ENCODE measurements around the gene GRM4.

GRCh38 chr6:34132486-34133185 is 13.3 kb downstream of the GRM4 start:
- TF ChIP-seq FOXM1 (IDR thresholded peaks at IDR 0.05; ENCODE audit: borderline replicate concordance, low read depth) (no peak), TAF1 (IDR thresholded peaks at IDR 0.05; ENCODE audit: low read depth) (no peak), TCF12 (IDR thresholded peaks at IDR 0.05; ENCODE audit: low read depth) (no peak), EP300 (IDR thresholded peaks at IDR 0.05; ENCODE audit: borderline replicate concordance) (no peak), NFIC (IDR thresholded peaks at IDR 0.05) (no peak), REST (IDR thresholded peaks at IDR 0.05; ENCODE audit: low read depth) (peak; percentile 97)
